K562 (cell line): ENCODE data around the gene ABCB6. TPM values are rescaled to one million over a fixed set of nuclear protein-coding genes. Genes with fewer than 3 reads are reported as not detected.

Experiments
- CBFA2T3 ChIP-seq: fragments of 450-650 bp; IDR thresholded peaks from 2 replicates; pipeline ENCODE4 v1.6.1; 2017
- CREM ChIP-seq: IDR thresholded peaks from 2 replicates; pipeline ENCODE4 v1.6.1; 2014; ENCODE audit warnings: antibody characterized with exemption, low read depth
- ELK3 ChIP-seq: fragments of 450-650 bp; formaldehyde crosslinking; IDR thresholded peaks from 2 replicates; pipeline ENCODE4 v1.4.0; 2020; ENCODE audit warnings: mild to moderate bottlenecking
- ESRRB ChIP-seq: fragments of 250-450 bp; sonication (Bioruptor Pico); IDR thresholded peaks from 2 replicates; pipeline ENCODE4 v1.5.0; 2020; ENCODE audit warnings: mild to moderate bottlenecking, moderate library complexity, borderline replicate concordance
- MCM3 ChIP-seq: fragments of 450-650 bp; IDR thresholded peaks from 2 replicates; pipeline ENCODE4 v1.6.1; 2016
- NKRF ChIP-seq: fragments of 450-650 bp; IDR thresholded peaks from 2 replicates; pipeline ENCODE4 v1.6.1; 2016; ENCODE audit warnings: borderline replicate concordance
- POLR2G ChIP-seq: fragments of 200-400 bp; formaldehyde crosslinking; IDR thresholded peaks from 2 replicates; pipeline ENCODE4 v1.6.1; 2017; ENCODE audit warnings: low read depth, mild to moderate bottlenecking, antibody characterized with exemption, low read length, moderate library complexity
- RBFOX2 ChIP-seq: fragments of 200-400 bp; formaldehyde crosslinking; IDR thresholded peaks from 2 replicates; pipeline ENCODE4 v1.6.1; 2017; ENCODE audit warnings: low read depth, mild to moderate bottlenecking, low read length, moderate library complexity
- SETDB1 ChIP-seq: IDR thresholded peaks from one replicate; pipeline ENCODE4 v1.6.1; 2012; ENCODE audit warnings: low read length, control low read depth, inconsistent platforms
- TBL1XR1 ChIP-seq, 2 experiments: IDR thresholded peaks; 2 replicates each; pipeline ENCODE4 v1.6.1; 2012; ENCODE audit warnings: improper control_type of control experiment in 2 of 2, low read length in 2 of 2, mild to moderate bottlenecking in 1 of 2
- ZBTB2 ChIP-seq: fragments of 450-650 bp; IDR thresholded peaks from 2 replicates; pipeline ENCODE4 v1.6.1; 2016; ENCODE audit warnings: antibody characterized with exemption
- ZNF77 ChIP-seq: fragments of 250-450 bp; sonication (Bioruptor Pico); IDR thresholded peaks from 2 replicates; pipeline ENCODE4 v1.5.0; 2020
- polyA plus RNA-seq, 8 experiments: library from polyadenylated mRNA; depleted of rRNA in 4 of 8; stranded (reverse) in 5 of 8; unstranded in 3 of 8; fragments of >200 nt; fragmentation: Nextera tagmentation in 2 of 8; fragmentation: Illumina TruSeq in 1 of 8; extraction: Ambion mirVana in 2 of 8; extraction: Trizol in 1 of 8; gene quantifications; 2 replicates each; pipeline versions ENCODE4 v1.2.1 to v1.2.3, GENCODE V29; 2011 to 2014; ENCODE audit warnings: inconsistent platforms in 1 of 8, missing spikeins in 1 of 8
- total RNA-seq, 7 experiments: library from RNA; depleted of rRNA in 6 of 7; stranded (reverse); fragments of >200 nt in 6 of 7; fragmentation: Illumina TruSeq in 2 of 7; extraction: Trizol in 2 of 7; gene quantifications; 2 replicates each; pipeline versions ENCODE4 v1.2.1 to v1.2.3, GENCODE V29; 2011 to 2021; ENCODE audit warnings: low replicate concordance in 1 of 7
- TF ChIP-seq, protein P1 (sequence below): fragments of 450-650 bp; IDR thresholded peaks from 2 replicates; pipeline ENCODE4 v1.7.0; 2016; ENCODE audit warnings: borderline replicate concordance
- TF ChIP-seq, protein P2 (sequence below), 3 experiments: fragments of 200-800 bp in 1 of 3; sonication (Bioruptor generic) in 1 of 3; sonication (generic) in 1 of 3; formaldehyde crosslinking in 1 of 3; IDR thresholded peaks; 2 replicates each; pipeline versions ENCODE4 v1.6.1 to v1.8.0; 2016 to 2022; ENCODE audit warnings: mild to moderate bottlenecking in 2 of 3, missing compliant biosample characterization in 2 of 3, missing genetic modification characterization in 2 of 3, missing genetic modification reagents in 1 of 3
- TF ChIP-seq, protein P3 (sequence below), 2 experiments: fragments of 450-650 bp; IDR thresholded peaks; 2 replicates each; pipeline ENCODE4 v1.6.1; 2018; ENCODE audit warnings: mild to moderate bottlenecking in 2 of 2, low read depth in 1 of 2; ENCODE audit not compliant: partially characterized antibody in 2 of 2

The ABCB6 gene
- total and polyA plus RNA-seq, 9 of the 15 experiments (the other 6 are each of a cell fraction or from before 2014, with no cell fraction given), result 3.7 to 29.8 (median 16.8) TPM

DNA sequence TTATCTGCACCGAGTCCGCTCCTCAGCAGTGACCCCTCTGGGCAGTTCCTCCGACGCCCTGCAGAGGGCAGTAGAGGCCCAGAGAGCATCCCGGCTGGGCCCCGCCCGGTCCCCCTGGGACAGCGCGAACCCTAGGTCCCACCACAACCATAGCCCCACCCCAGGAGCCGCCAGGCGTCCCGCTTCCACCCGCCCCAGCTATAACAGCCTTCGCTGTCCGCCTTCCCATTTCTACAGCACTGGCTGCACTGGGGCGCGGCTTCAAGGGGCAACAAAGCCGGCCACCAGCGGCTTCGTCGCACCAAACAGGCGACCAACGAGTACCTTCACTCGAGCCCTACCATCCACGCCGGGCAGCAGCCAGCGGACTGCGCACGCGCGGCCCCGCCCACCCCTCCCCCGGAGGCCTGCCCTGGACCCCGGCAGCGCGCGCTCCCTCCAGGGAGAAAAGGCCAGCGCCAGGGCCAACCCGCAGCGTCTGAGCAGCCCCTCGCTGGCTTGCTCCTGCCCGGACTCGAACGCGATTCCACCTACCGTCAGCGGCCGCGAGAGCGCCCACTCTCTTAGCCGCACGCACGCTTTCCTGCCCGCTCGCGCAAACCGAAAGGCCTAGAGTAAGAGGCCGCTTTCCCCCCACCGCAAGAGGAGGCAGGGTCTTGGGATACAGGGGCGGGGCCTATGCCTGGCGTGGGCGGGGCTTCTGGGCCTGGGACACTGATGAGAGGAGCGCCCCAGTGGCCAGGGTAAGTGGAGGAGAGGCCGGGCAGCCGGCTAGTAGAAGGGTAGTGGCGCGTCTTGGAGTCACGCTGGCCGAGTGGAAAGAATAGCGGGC is 58.4 kb downstream of the ABCB6 start, which contains the start of gene NHEJ1 (continued):
- TF ChIP-seq ZBTB2 (no peak), ELK3 (CRISPR knock-in tag) (no peak), NKRF (peak; percentile 39; the same call in 1 of the 2 replicates), RBFOX2 (peak; percentile 88), CBFA2T3 (no peak), SETDB1 (no peak), POLR2G (peak; percentile 87; the same call in 1 of the 2 replicates), MCM3 (no peak), CREM (0 out of 2 replicates have a peak, but pooled peaks have one; percentile 3), TBL1XR1 (IDR thresholded peaks at IDR 0.05; ENCODE audit: low read length in 2 of 2) (no peak), ESRRB (CRISPR knock-in tag) (no peak), ZNF77 (CRISPR knock-in tag) (no peak)
- TF ChIP-seq, protein P1, sequence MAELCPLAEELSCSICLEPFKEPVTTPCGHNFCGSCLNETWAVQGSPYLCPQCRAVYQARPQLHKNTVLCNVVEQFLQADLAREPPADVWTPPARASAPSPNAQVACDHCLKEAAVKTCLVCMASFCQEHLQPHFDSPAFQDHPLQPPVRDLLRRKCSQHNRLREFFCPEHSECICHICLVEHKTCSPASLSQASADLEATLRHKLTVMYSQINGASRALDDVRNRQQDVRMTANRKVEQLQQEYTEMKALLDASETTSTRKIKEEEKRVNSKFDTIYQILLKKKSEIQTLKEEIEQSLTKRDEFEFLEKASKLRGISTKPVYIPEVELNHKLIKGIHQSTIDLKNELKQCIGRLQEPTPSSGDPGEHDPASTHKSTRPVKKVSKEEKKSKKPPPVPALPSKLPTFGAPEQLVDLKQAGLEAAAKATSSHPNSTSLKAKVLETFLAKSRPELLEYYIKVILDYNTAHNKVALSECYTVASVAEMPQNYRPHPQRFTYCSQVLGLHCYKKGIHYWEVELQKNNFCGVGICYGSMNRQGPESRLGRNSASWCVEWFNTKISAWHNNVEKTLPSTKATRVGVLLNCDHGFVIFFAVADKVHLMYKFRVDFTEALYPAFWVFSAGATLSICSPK, result no peak
- TF ChIP-seq, protein P2, sequence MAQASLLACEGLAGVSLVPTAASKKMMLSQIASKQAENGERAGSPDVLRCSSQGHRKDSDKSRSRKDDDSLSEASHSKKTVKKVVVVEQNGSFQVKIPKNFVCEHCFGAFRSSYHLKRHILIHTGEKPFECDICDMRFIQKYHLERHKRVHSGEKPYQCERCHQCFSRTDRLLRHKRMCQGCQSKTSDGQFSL (CRISPR knock-in tag; IDR thresholded peaks at IDR 0.05), result peak; percentile 65; the same call in 1 of the 2 replicates
- TF ChIP-seq, protein P2 (tag; IDR thresholded peaks at IDR 0.05), result no peak
- TF ChIP-seq, protein P3, sequence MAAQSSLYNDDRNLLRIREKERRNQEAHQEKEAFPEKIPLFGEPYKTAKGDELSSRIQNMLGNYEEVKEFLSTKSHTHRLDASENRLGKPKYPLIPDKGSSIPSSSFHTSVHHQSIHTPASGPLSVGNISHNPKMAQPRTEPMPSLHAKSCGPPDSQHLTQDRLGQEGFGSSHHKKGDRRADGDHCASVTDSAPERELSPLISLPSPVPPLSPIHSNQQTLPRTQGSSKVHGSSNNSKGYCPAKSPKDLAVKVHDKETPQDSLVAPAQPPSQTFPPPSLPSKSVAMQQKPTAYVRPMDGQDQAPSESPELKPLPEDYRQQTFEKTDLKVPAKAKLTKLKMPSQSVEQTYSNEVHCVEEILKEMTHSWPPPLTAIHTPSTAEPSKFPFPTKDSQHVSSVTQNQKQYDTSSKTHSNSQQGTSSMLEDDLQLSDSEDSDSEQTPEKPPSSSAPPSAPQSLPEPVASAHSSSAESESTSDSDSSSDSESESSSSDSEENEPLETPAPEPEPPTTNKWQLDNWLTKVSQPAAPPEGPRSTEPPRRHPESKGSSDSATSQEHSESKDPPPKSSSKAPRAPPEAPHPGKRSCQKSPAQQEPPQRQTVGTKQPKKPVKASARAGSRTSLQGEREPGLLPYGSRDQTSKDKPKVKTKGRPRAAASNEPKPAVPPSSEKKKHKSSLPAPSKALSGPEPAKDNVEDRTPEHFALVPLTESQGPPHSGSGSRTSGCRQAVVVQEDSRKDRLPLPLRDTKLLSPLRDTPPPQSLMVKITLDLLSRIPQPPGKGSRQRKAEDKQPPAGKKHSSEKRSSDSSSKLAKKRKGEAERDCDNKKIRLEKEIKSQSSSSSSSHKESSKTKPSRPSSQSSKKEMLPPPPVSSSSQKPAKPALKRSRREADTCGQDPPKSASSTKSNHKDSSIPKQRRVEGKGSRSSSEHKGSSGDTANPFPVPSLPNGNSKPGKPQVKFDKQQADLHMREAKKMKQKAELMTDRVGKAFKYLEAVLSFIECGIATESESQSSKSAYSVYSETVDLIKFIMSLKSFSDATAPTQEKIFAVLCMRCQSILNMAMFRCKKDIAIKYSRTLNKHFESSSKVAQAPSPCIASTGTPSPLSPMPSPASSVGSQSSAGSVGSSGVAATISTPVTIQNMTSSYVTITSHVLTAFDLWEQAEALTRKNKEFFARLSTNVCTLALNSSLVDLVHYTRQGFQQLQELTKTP (IDR thresholded peaks at IDR 0.05; ENCODE audit: low read depth in 1 of 2, partially characterized antibody in 2 of 2), result no peak
